A549 treated with CORT108297 at 1 μM for 4 hours (cell line): ENCODE results near the gene IGF2. TPM values are rescaled to one million over a fixed set of nuclear protein-coding genes. Genes with fewer than 3 reads are reported as not detected.

Experiments used
- total RNA-seq: library from RNA; stranded (reverse); fragments of 200-300 nt; extraction: Qiagen RNA extraction; gene quantifications from 5 replicates; pipeline ENCODE4 v1.2.3, GENCODE V29; 2022

Gene IGF2
- 1.5 to 2.9 TPM (median 2.8 TPM) in 5 replicates for total RNA-seq

GRCh38 chr11:2139123-2139521 lies at the start of gene IGF2:
Gene IGF2, minus strand, starts transcription at chr11:2139389. Its CDS starts 3,866 bp downstream, at chr11:2135523.

GRCh38 chr11:2171591-2172003 lies 32.4 kb upstream of the IGF2 start, which contains the start of gene TH:
Gene TH, minus strand, starts transcription at chr11:2171815. Its CDS starts 29 bp downstream, at chr11:2171786.

GRCh38 chr11:2160736-2161259 lies 21.6 kb upstream of the IGF2 start, which contains the start of gene INS:
Gene INS, minus strand, starts transcription at chr11:2161209. Its CDS starts 238 bp downstream, at chr11:2160971.

Other genes starting within 250 kb of the IGF2 start
- not detected in 5 replicates for gene PRR33, start 247.5 kb downstream of the IGF2 start, total RNA-seq
- not detected in 5 replicates for gene TNNT3, start 219.7 kb downstream of the IGF2 start, total RNA-seq
- 133 to 163 TPM (median 158 TPM) in 5 replicates for gene MRPL23, start 192.1 kb downstream of the IGF2 start, total RNA-seq
- gene H19, start 141.5 kb downstream of the IGF2 start, total RNA-seq = 5.3 to 14.5 TPM (median 10.2 TPM) in 5 replicates
- not detected in 5 replicates for gene INS, start 21.8 kb upstream of the IGF2 start, total RNA-seq
- 0.06 to 0.23 TPM in 2 of 5 replicates, not detected in the others for gene TH, start 32.4 kb upstream of the IGF2 start, total RNA-seq
- 0.06 to 0.09 TPM in 2 of 5 replicates, not detected in the others for gene ASCL2, start 131.2 kb upstream of the IGF2 start, total RNA-seq
- not detected in 5 replicates for gene C11orf21, start 162.5 kb upstream of the IGF2 start, total RNA-seq
- gene TSPAN32, start 162.6 kb upstream of the IGF2 start, total RNA-seq = not detected in 5 replicates
- 303 to 426 TPM (median 411 TPM) in 5 replicates for gene CD81, start 237.9 kb upstream of the IGF2 start, total RNA-seq